WTC11 (cell line): ENCODE measurements around the gene FLRT1.

ENCODE experiments used
- CREM ChIP-seq: sonication (generic); formaldehyde crosslinking; IDR thresholded peaks from 2 replicates; pipeline ENCODE4 v1.8.1; 2022; ENCODE audit warnings: mild to moderate bottlenecking, missing genetic modification reagents, moderate library complexity
- CTCF ChIP-seq: fragments of 200-600 bp; IDR thresholded peaks from 2 replicates; pipeline ENCODE4 v1.8.0; 2022; ENCODE audit warnings: antibody characterized with exemption
- ESRRA ChIP-seq: sonication (generic); formaldehyde crosslinking; IDR thresholded peaks from 2 replicates; pipeline ENCODE4 v1.8.1; 2022; ENCODE audit warnings: mild to moderate bottlenecking, missing genetic modification reagents, borderline replicate concordance
- FOXK1 ChIP-seq: sonication (generic); formaldehyde crosslinking; IDR thresholded peaks from 2 replicates; pipeline ENCODE4 v1.8.0; 2022; ENCODE audit warnings: mild to moderate bottlenecking, moderate library complexity, missing genetic modification reagents
- KAT7 ChIP-seq: sonication (generic); formaldehyde crosslinking; IDR thresholded peaks from 2 replicates; pipeline ENCODE4 v1.8.1; 2023; ENCODE audit warnings: missing genetic modification reagents, mild to moderate bottlenecking, borderline replicate concordance
- PRDM15 ChIP-seq: sonication (generic); formaldehyde crosslinking; IDR thresholded peaks from 2 replicates; pipeline ENCODE4 v1.8.0; 2022; ENCODE audit warnings: missing genetic modification reagents
- SMAD3 ChIP-seq: sonication (generic); formaldehyde crosslinking; IDR thresholded peaks from 2 replicates; pipeline ENCODE4 v1.8.0; 2022; ENCODE audit warnings: missing genetic modification reagents, mild to moderate bottlenecking, borderline replicate concordance
- SOX15 ChIP-seq: fragments of 250-450 bp; sonication (Bioruptor Pico); IDR thresholded peaks from 2 replicates; pipeline ENCODE4 v1.9.0; 2021; ENCODE audit warnings: mild to moderate bottlenecking
- SP1 ChIP-seq: sonication (generic); formaldehyde crosslinking; conservative IDR thresholded peaks from 2 replicates; pipeline ENCODE4 v1.8.1; 2022; ENCODE audit warnings: missing genetic modification reagents
- USF2 ChIP-seq: sonication (generic); formaldehyde crosslinking; IDR thresholded peaks from 2 replicates; pipeline ENCODE4 v1.8.1; 2023; ENCODE audit warnings: mild to moderate bottlenecking, missing genetic modification reagents, moderate library complexity
- ZNF423 ChIP-seq: fragments of 250-450 bp; sonication (Bioruptor Pico); IDR thresholded peaks from 2 replicates; pipeline ENCODE4 v2.1.2; 2022; ENCODE audit warnings: mild to moderate bottlenecking, moderate library complexity
- TF ChIP-seq, protein P1 (sequence below): sonication (generic); formaldehyde crosslinking; IDR thresholded peaks from 2 replicates; pipeline ENCODE4 v1.8.1; 2023; ENCODE audit warnings: mild to moderate bottlenecking, missing genetic modification reagents, moderate library complexity

GRCh38 chr11:64070314-64070681, 34.6 kb downstream of the FLRT1 start:
- no peak for TF ChIP-seq PRDM15 (CRISPR knock-in tag)
- no peak for TF ChIP-seq CTCF
- TF ChIP-seq CREM = no peak
- no peak for TF ChIP-seq ESRRA (CRISPR knock-in tag)
- TF ChIP-seq KAT7 (CRISPR knock-in tag) = no peak
- no peak for TF ChIP-seq SP1 (CRISPR knock-in tag)
- no peak for TF ChIP-seq FOXK1 (CRISPR knock-in tag)
- no peak for TF ChIP-seq USF2 (CRISPR knock-in tag)
- TF ChIP-seq SMAD3 (CRISPR knock-in tag) = no peak
- TF ChIP-seq SOX15 (CRISPR knock-in tag) = no peak
- TF ChIP-seq ZNF423 (CRISPR knock-in tag) = no peak
- TF ChIP-seq, protein P1, sequence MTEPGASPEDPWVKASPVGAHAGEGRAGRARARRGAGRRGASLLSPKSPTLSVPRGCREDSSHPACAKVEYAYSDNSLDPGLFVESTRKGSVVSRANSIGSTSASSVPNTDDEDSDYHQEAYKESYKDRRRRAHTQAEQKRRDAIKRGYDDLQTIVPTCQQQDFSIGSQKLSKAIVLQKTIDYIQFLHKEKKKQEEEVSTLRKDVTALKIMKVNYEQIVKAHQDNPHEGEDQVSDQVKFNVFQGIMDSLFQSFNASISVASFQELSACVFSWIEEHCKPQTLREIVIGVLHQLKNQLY (CRISPR knock-in tag) = no peak
